Epithelial cell of esophagus (primary cell): ENCODE data around the gene TMEM151B.

ENCODE experiments used
- DNase-seq: peaks from one replicate; pipeline ENCODE4 v3.0.0; 2010; ENCODE audit warnings: low read depth
- H3K4me3 ChIP-seq: 2 replicates; pipeline ENCODE4 v1.5.1; 2011; ENCODE audit warnings: mild to moderate bottlenecking, low read length, control low read depth
- CTCF ChIP-seq: IDR thresholded peaks from 2 replicates; pipeline ENCODE4 v1.5.1; 2011; ENCODE audit warnings: low read depth, mild to moderate bottlenecking, low read length, control low read depth, inconsistent platforms; ENCODE audit not compliant: insufficient read depth; ENCODE audit errors: missing control alignments

Gene TMEM151B

GRCh38 chr6:44249082-44249748 lies 21.0 kb upstream of the TMEM151B start:
- peak overlapping the region; percentile 100 for H3K4me3 ChIP-seq
- no peak for DNase-seq
- TF ChIP-seq CTCF, result no peak

GRCh38 chr6:44250067-44250717 lies 20.1 kb upstream of the TMEM151B start:
- no peak overlapping the region for H3K4me3 ChIP-seq
- no peak for DNase-seq
- no peak for TF ChIP-seq CTCF

- H3K4me3 ChIP-seq, result no peak overlapping the region
- no peak for DNase-seq
- TF ChIP-seq CTCF, result no peak
Measured at GRCh38 chr6:44250718-44251123, 19.5 kb upstream of the TMEM151B start.

- TF ChIP-seq CTCF, result no peak
- DNase-seq, result no peak
- H3K4me3 ChIP-seq, result no peak overlapping the region
Measured at GRCh38 chr6:44251576-44252524, 18.4 kb upstream of the TMEM151B start.

GRCh38 chr6:44253307-44254101 lies 16.7 kb upstream of the TMEM151B start:
- H3K4me3 ChIP-seq, result no peak overlapping the region
- DNase-seq, result peak; percentile 51
- peak; percentile 62 for TF ChIP-seq CTCF
